Cardiac muscle cell (in vitro differentiated cells and primary cell): Measurements from ENCODE around the gene TMEM219. TPM values are rescaled to one million over a fixed set of nuclear protein-coding genes. Genes with fewer than 3 reads are reported as not detected.

Source experiments
- DNase-seq, 2 donors: peaks; one replicate each; pipeline versions ENCODE4 v3.0.0 to v3.0.0-alpha.2; 2010 to 2017; ENCODE audit warnings: low read depth in 1 of 2, low spot score in 1 of 2
- H3K27ac ChIP-seq: fragments of 200-600 bp; sonication (generic); 2 replicates; pipeline ENCODE4 v1.5.1; 2016
- H3K27me3 ChIP-seq: fragments of 200-600 bp; sonication (generic); 2 replicates; pipeline ENCODE4 v1.6.0; 2016; ENCODE audit warnings: control low read depth
- H3K36me3 ChIP-seq: fragments of 200-600 bp; sonication (generic); 2 replicates; pipeline ENCODE4 v1.5.1; 2016; ENCODE audit warnings: control low read depth
- H3K4me1 ChIP-seq: fragments of 200-600 bp; sonication (generic); 2 replicates; pipeline ENCODE4 v1.8.1; 2017; ENCODE audit warnings: low read depth, mild to moderate bottlenecking, mixed run types
- H3K4me3 ChIP-seq: fragments of 200-600 bp; sonication (generic); 2 replicates; pipeline ENCODE4 v1.5.1; 2016; ENCODE audit warnings: mild to moderate bottlenecking
- H3K9me3 ChIP-seq: fragments of 200-600 bp; sonication (generic); 2 replicates; pipeline ENCODE4 v1.5.1; 2017; ENCODE audit warnings: low read depth, mild to moderate bottlenecking, control low read depth
- polyA plus RNA-seq: library from polyadenylated mRNA; unstranded; fragments of >200 nt; fragmentation: Nextera tagmentation; extraction: Ambion mirVana; gene quantifications from 2 replicates; pipeline ENCODE4 v1.2.1, GENCODE V29; 2016
- total RNA-seq: library from RNA; depleted of rRNA; stranded (reverse); fragments of >200 nt; gene quantifications from 2 replicates; pipeline ENCODE4 v1.2.3, GENCODE V29; 2016
- TF ChIP-seq, protein P1 (sequence below): IDR thresholded peaks from 2 replicates; pipeline ENCODE4 v1.5.1; 2012; ENCODE audit warnings: low read depth, mild to moderate bottlenecking, low read length

The TMEM219 gene
- total and polyA plus RNA-seq, 2 experiments from 2014 or later: 109 to 110 TPM

DNA sequence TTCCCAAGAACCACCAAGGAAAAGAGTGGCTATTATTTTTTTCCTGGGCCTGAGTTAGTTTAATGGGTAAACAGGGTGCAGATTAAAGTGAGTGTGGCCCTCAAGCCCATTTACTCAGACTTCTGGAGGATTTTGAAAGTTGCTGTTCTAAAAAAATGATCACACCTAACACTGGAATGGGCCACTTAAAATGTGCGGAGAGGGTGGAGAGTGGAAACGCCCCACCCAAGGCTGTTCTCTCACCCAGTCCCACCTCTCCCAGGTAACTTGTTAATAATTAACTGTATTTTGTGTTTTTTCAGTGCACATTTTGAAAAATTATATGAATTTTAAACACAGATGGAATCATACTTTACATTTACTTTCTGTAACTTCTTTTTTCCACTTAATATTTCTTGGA, 28.2 kb downstream of the TMEM219 start:
- H3K36me3 ChIP-seq: peaks cover 38% of the 10 kb centered on the region
- no peak for DNase-seq

DNA sequence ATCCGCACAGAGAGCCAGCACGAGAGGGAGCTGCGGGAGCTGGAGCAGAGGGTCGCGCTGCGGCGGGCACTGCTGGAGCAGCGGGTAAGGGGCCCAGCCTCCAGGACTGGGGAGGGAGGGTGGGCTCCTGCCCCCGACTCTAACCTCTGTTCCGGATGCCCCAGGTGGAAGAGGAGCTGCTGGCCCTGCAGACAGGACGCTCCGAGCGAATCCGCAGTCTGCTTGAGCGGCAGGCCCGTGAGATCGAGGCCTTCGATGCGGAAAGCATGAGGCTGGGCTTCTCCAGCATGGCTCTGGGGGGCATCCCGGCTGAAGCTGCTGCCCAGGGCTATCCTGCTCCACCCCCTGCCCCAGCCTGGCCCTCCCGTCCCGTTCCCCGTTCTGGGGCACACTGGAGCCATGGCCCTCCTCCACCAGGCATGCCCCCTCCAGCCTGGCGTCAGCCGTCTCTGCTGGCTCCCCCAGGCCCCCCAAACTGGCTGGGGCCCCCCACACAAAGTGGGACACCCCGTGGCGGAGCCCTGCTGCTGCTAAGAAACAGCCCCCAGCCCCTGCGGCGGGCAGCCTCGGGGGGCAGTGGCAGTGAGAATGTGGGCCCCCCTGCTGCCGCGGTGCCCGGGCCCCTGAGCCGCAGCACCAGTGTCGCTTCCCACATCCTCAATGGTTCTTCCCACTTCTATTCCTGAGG, 29.1 kb downstream of the TMEM219 start:
- Histone ChIP-seq H3K27me3 (no peaks in the 10 kb centered on the region), H3K27ac (no peak overlapping the region), H3K9me3 (no peaks in the 10 kb centered on the region), H3K4me1 (no peaks in the 10 kb centered on the region), H3K4me3 (no peak overlapping the region), H3K36me3 (peaks cover 34% of the 10 kb centered on the region)
- TF ChIP-seq, protein P1, sequence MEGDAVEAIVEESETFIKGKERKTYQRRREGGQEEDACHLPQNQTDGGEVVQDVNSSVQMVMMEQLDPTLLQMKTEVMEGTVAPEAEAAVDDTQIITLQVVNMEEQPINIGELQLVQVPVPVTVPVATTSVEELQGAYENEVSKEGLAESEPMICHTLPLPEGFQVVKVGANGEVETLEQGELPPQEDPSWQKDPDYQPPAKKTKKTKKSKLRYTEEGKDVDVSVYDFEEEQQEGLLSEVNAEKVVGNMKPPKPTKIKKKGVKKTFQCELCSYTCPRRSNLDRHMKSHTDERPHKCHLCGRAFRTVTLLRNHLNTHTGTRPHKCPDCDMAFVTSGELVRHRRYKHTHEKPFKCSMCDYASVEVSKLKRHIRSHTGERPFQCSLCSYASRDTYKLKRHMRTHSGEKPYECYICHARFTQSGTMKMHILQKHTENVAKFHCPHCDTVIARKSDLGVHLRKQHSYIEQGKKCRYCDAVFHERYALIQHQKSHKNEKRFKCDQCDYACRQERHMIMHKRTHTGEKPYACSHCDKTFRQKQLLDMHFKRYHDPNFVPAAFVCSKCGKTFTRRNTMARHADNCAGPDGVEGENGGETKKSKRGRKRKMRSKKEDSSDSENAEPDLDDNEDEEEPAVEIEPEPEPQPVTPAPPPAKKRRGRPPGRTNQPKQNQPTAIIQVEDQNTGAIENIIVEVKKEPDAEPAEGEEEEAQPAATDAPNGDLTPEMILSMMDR: no peak
- DNase-seq: no peak

More for the DNA sequence above, 28.2 kb downstream of the TMEM219 start:
- no peaks in the 10 kb centered on the region for H3K9me3 ChIP-seq
- TF ChIP-seq, protein P1: no peak
- no peaks in the 10 kb centered on the region for H3K27me3 ChIP-seq
- no peak overlapping the region for H3K27ac ChIP-seq
- H3K4me3 ChIP-seq: no peak overlapping the region
- H3K4me1 ChIP-seq: no peaks in the 10 kb centered on the region

DNA sequence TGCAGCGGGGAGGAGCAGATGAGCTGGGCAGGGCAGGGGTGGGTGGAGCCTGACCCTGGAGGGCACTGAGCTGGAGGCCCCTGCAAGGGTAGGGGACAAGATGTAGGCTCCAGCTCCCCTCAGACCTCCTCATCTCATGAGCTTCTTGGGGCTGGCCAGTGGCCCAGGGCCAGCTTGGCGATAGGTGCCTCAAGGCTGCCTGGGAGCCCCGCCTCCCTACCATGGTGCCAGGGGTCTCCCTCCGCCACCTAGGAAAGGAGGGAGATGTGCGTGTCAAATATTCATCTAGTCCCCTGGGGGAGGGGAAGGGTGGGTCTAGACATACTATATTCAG, 29.7 kb downstream of the TMEM219 start:
- H3K27me3 ChIP-seq: no peaks in the 10 kb centered on the region
- no peaks in the 10 kb centered on the region for H3K4me1 ChIP-seq
- no peak overlapping the region for H3K27ac ChIP-seq
- H3K4me3 ChIP-seq: no peak overlapping the region
- H3K36me3 ChIP-seq: peaks cover 28% of the 10 kb centered on the region
- no peaks in the 10 kb centered on the region for H3K9me3 ChIP-seq
- no peak for DNase-seq
- TF ChIP-seq, protein P1: no peak

DNA sequence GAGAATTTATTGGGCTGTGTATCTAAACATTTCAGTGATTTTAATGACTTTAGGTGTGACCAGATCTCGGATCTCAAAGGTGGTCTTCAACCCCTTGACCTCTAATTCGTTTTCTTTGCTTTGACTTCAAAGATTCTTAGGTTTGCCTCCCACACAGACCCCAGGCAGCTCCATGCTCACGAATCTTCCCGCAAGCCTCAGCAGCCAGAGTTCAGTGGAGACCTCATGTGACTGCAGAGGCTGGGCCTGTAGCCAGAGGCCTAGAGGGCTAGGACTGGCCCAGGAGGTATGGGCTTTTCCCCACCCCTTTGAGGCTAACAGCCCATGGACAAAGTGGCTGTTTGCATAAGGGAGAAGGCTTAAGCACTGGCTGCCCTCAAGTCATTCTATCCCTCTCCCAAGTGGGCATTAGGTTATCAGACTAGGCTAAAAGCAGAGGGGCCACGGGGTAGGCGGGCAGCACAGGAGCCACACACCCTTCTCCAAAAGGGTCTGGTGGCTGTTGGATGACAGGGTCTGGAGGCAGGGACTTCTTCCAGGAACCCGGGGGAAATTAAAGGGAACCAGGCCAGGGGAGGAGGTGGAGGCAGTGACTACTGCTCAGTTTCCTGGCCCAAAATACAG, 30.6 kb downstream of the TMEM219 start:
- no peaks in the 10 kb centered on the region for H3K4me1 ChIP-seq
- no peaks in the 10 kb centered on the region for H3K27me3 ChIP-seq
- H3K9me3 ChIP-seq: no peaks in the 10 kb centered on the region
- TF ChIP-seq, protein P1: no peak
- peaks cover 24% of the 10 kb centered on the region for H3K36me3 ChIP-seq
- peak in 1 of 2 donors; percentile 56 for DNase-seq
- no peak overlapping the region for H3K27ac ChIP-seq
- H3K4me3 ChIP-seq: no peak overlapping the region

DNA sequence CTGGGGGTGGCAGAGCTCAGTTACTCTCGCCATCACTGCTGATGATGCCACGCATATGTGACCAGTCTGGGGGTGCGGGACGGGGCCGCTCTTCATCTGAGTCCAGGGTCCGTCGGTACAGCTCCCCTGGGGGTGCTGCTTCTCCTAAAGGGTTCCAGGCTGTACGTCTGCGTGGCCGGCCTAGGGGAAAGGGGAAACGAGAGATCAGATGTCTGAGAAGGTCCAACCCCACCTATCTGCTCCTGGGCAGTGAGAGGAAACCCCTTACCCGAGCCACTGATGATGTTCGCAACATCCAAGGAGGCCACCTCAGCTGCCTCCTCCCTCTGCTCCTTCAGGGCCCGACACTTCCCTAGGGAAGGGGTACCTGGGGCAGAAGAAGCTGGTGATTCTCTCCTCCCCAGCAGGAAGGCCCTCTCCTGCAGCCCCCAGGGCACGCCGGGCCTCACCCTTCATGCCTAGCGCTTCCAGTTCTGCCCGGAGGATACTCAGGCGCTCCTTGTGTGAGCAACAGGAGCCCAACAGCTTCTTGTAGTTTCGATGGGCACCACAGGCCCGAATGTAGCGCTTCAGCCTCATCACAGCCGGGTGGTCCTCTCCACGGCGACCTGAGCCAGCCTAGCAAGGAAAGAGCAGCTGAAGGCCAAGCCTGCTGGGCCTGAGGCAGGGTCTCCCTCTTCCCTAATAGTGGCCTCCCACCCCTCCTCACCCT, 31.5 kb downstream of the TMEM219 start:
- no peak overlapping the region for H3K4me3 ChIP-seq
- H3K36me3 ChIP-seq: peaks cover 20% of the 10 kb centered on the region
- no peak for DNase-seq
- TF ChIP-seq, protein P1: no peak
- no peaks in the 10 kb centered on the region for H3K4me1 ChIP-seq
- no peaks in the 10 kb centered on the region for H3K27me3 ChIP-seq
- no peak overlapping the region for H3K27ac ChIP-seq
- H3K9me3 ChIP-seq: no peaks in the 10 kb centered on the region
